ENCODE data around the gene CYP4F11.
"Not testable (repeated sequence)": the region's sequence is repeated elsewhere in the genome, so short reads cannot be mapped to it uniquely, and the experiment has no call there.

CYP4F11 gene

DNA sequence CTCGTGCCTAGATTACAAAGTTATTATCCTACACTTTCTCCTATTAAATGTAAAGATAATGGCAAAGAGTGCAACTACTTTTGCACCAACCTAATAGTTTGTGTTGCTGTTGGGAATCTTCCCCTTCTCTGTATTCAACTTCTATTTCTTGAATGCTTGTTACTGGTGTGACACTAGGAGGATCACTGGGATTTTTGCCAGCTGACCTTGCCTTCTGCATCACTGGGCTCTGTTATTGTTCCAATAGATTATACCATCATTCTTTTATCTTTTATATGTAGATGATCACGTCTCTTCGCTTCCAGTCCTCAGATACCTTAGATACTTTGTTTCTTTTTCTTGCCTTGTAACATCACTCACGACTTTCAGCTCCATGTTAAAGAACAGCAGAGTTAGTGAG is 11.0 kb upstream of the CYP4F11 start:
- H3K4me3 ChIP-seq (ENCODE audit: low read length) = no peak overlapping the region
- no peaks in the 10 kb centered on the region for H3K27me3 ChIP-seq (ENCODE audit: control insufficient read depth, insufficient read depth, low read length)
- H3K9ac ChIP-seq (ENCODE audit: low read length) = no peak overlapping the region
- no peak overlapping the region for H3K27ac ChIP-seq (ENCODE audit: low read length)
- no peaks in the 10 kb centered on the region for H3K4me1 ChIP-seq (ENCODE audit: control insufficient read depth, low read depth, low read length)
- peaks cover 70% of the 10 kb centered on the region for H3K9me3 ChIP-seq (ENCODE audit: control insufficient read depth, low read depth, low read length)
- H3K36me3 ChIP-seq (ENCODE audit: control insufficient read depth, low read depth, low read length) = no peaks in the 10 kb centered on the region

DNA sequence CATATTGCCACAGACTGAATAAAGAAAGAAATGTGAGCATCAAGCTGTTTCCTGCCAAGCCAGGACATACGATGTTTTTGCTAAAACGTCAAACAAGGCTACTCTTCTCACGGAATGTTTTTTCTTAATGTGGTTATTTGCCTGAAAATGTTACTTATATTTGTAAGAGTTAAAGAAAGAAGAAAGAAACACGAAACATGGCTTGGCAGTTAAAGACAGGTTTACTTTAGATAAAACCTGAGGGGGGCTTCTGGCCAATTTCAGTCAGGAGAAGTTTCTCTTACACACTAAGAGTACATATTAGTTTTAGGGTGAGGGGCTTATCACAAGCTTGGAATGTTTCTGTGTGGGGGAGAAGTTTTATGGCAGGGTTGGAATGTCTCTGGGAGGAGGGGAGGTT is 10.1 kb upstream of the CYP4F11 start:
- Histone ChIP-seq H3K4me1 (ENCODE audit: control insufficient read depth, low read depth, low read length) (no peaks in the 10 kb centered on the region), H3K36me3 (ENCODE audit: control insufficient read depth, low read depth, low read length) (no peaks in the 10 kb centered on the region), H3K27ac (ENCODE audit: low read length) (no peak overlapping the region), H3K9ac (ENCODE audit: low read length) (no peak overlapping the region), H3K27me3 (ENCODE audit: control insufficient read depth, insufficient read depth, low read length) (no peaks in the 10 kb centered on the region), H3K9me3 (ENCODE audit: control insufficient read depth, low read depth, low read length) (peaks cover 67% of the 10 kb centered on the region), H3K4me3 (ENCODE audit: low read length) (no peak overlapping the region)

DNA sequence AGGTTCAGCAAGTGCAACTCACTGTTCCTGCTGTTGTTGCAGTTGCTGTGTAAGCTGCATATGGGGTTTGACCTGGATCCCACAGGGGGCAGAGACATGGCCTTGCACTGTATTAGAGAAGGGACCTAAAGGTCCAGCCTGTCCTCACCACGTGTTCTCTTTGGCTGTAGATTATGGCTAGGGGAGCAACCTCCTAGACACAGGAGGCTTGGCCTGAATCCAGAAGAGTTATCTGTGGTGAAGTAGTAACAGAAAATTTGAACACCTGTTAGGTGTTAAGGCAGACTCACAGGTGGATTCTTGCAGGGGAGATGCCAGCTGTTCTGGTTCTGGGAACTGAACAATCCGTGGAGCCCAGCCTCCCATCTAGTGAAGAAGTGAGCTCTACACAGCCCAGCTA is 3.4 kb upstream of the CYP4F11 start:
- no peaks in the 10 kb centered on the region for H3K27me3 ChIP-seq (ENCODE audit: control insufficient read depth, insufficient read depth, low read length)
- no peak overlapping the region for H3K4me3 ChIP-seq (ENCODE audit: low read length)
- peaks cover 47% of the 10 kb centered on the region for H3K9me3 ChIP-seq (ENCODE audit: control insufficient read depth, low read depth, low read length)
- no peak overlapping the region for H3K27ac ChIP-seq (ENCODE audit: low read length)
- H3K36me3 ChIP-seq (ENCODE audit: control insufficient read depth, low read depth, low read length) = no peaks in the 10 kb centered on the region
- H3K4me1 ChIP-seq (ENCODE audit: control insufficient read depth, low read depth, low read length) = no peaks in the 10 kb centered on the region
- no peak overlapping the region for H3K9ac ChIP-seq (ENCODE audit: low read length)

DNA sequence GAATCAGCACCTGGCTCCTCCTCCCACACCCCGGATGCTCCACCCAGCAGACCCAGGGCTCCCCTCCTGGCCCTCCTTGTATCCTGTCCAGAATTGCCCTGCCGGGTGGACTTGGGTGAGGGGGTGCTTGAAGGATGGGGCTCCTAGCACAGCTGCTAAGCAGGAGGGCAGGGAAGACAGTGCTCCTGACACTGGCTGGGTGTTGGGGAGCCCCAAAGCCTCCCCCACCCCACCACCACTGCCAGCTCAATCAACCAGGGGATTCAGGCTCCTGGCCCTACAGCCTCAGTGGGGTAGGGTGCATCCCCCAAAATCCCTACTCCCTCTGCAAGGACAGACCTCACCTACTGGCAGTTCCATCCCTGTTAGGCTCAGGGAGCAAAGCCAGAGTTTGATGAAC is 2.6 kb upstream of the CYP4F11 start:
- Histone ChIP-seq H3K4me3 (ENCODE audit: low read length) (no peak overlapping the region), H3K27me3 (ENCODE audit: control insufficient read depth, insufficient read depth, low read length) (no peaks in the 10 kb centered on the region), H3K9me3 (ENCODE audit: control insufficient read depth, low read depth, low read length) (peaks cover 39% of the 10 kb centered on the region), H3K36me3 (ENCODE audit: control insufficient read depth, low read depth, low read length) (no peaks in the 10 kb centered on the region), H3K27ac (ENCODE audit: low read length) (no peak overlapping the region), H3K9ac (ENCODE audit: low read length) (no peak overlapping the region), H3K4me1 (ENCODE audit: control insufficient read depth, low read depth, low read length) (no peaks in the 10 kb centered on the region)

- Histone ChIP-seq H3K27me3 (ENCODE audit: control insufficient read depth, insufficient read depth, low read length) (no peaks in the 10 kb centered on the region), H3K9ac (ENCODE audit: low read length) (no peak overlapping the region), H3K9me3 (ENCODE audit: control insufficient read depth, low read depth, low read length) (peaks cover 35% of the 10 kb centered on the region), H3K27ac (ENCODE audit: low read length) (no peak overlapping the region), H3K4me1 (ENCODE audit: control insufficient read depth, low read depth, low read length) (no peaks in the 10 kb centered on the region), H3K36me3 (ENCODE audit: control insufficient read depth, low read depth, low read length) (no peaks in the 10 kb centered on the region), H3K4me3 (ENCODE audit: low read length) (no peak overlapping the region)
These were observed 1.8 kb upstream of the CYP4F11 start for GRCh38 chr19:15936173-15936572.

- Histone ChIP-seq H3K4me3 (ENCODE audit: low read length) (no peak overlapping the region), H3K27ac (ENCODE audit: low read length) (no peak overlapping the region), H3K27me3 (ENCODE audit: control insufficient read depth, insufficient read depth, low read length) (no peaks in the 10 kb centered on the region), H3K4me1 (ENCODE audit: control insufficient read depth, low read depth, low read length) (no peaks in the 10 kb centered on the region), H3K36me3 (ENCODE audit: control insufficient read depth, low read depth, low read length) (no peaks in the 10 kb centered on the region), H3K9ac (ENCODE audit: low read length) (no peak overlapping the region), H3K9me3 (ENCODE audit: control insufficient read depth, low read depth, low read length) (peaks cover 38% of the 10 kb centered on the region)
These were observed 906 bp upstream of the CYP4F11 start for GRCh38 chr19:15935167-15935702.

DNA sequence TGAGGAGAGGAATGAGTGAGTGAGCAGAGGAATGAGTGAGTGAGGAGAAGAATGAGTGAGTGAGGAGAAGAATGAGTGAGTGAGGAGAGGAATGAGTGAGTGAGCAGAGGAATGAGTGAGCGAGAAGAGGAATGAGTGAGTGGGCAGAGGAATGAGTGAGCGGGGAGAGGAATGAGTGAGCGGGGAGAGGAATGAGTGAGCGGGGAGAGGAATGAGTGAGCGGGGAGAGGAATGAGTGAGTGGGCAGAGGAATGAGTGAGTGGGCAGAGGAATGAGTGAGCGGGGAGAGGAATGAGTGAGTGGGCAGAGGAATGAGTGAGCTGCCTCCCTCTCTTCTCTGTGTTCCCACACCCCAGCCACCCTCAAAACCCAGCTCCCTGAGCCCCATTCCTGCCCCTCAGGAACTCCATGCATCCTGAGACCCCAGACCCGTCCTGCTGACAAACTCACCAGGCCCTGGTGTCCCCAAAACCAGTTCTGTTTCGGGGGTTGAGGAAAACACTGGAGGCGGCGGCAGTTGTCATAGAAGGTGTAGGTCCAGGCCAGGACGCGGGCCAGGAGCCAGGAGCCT is 483 bp downstream of the CYP4F11 start:
- peaks cover 43% of the 10 kb centered on the region for H3K9me3 ChIP-seq (ENCODE audit: control insufficient read depth, low read depth, low read length)
- H3K4me3 ChIP-seq (ENCODE audit: low read length); H3K27me3 ChIP-seq (ENCODE audit: control insufficient read depth, insufficient read depth, low read length); H3K36me3 ChIP-seq (ENCODE audit: control insufficient read depth, low read depth, low read length); H3K27ac ChIP-seq (ENCODE audit: low read length); H3K4me1 ChIP-seq (ENCODE audit: control insufficient read depth, low read depth, low read length); H3K9ac ChIP-seq (ENCODE audit: low read length): not testable (repeated sequence)

- H3K4me3 ChIP-seq (ENCODE audit: low read length) = no peak overlapping the region
- no peaks in the 10 kb centered on the region for H3K4me1 ChIP-seq (ENCODE audit: control insufficient read depth, low read depth, low read length)
- no peaks in the 10 kb centered on the region for H3K36me3 ChIP-seq (ENCODE audit: control insufficient read depth, low read depth, low read length)
- no peak overlapping the region for H3K27ac ChIP-seq (ENCODE audit: low read length)
- H3K9ac ChIP-seq (ENCODE audit: low read length) = no peak overlapping the region
- H3K9me3 ChIP-seq (ENCODE audit: control insufficient read depth, low read depth, low read length) = peaks cover 58% of the 10 kb centered on the region
- H3K27me3 ChIP-seq (ENCODE audit: control insufficient read depth, insufficient read depth, low read length) = no peaks in the 10 kb centered on the region
These were observed 6.0 kb downstream of the CYP4F11 start for GRCh38 chr19:15928321-15928720.

GRCh38 chr19:15926484-15926883 is 7.8 kb downstream of the CYP4F11 start:
- no peak overlapping the region for H3K4me3 ChIP-seq (ENCODE audit: low read length)
- H3K9ac ChIP-seq (ENCODE audit: low read length) = no peak overlapping the region
- H3K27me3 ChIP-seq (ENCODE audit: control insufficient read depth, insufficient read depth, low read length) = no peaks in the 10 kb centered on the region
- H3K9me3 ChIP-seq (ENCODE audit: control insufficient read depth, low read depth, low read length) = peaks cover 76% of the 10 kb centered on the region
- H3K36me3 ChIP-seq (ENCODE audit: control insufficient read depth, low read depth, low read length) = no peaks in the 10 kb centered on the region
- no peaks in the 10 kb centered on the region for H3K4me1 ChIP-seq (ENCODE audit: control insufficient read depth, low read depth, low read length)
- H3K27ac ChIP-seq (ENCODE audit: low read length) = no peak overlapping the region

DNA sequence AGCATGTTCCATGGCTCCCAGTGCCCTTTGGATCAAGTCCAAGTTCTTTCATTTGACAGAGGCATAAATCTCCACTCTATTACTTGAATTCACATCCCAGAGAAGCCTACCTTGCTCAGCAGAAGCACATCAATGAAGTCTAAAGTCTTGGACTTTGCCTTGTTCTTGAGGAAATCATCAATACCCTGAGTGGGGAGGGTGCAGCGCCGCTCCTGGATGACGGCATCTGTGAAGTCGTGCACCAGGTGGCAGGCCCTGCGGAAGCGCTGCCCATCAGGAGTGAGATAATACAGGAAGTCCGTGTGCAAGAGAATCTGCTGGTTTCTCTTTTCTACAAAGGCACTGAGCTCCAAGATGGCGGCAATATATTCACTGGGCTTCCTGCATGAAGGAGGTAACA is 10.6 kb downstream of the CYP4F11 start:
- H3K27me3 ChIP-seq (ENCODE audit: control insufficient read depth, insufficient read depth, low read length) = no peaks in the 10 kb centered on the region
- no peaks in the 10 kb centered on the region for H3K4me1 ChIP-seq (ENCODE audit: control insufficient read depth, low read depth, low read length)
- no peak overlapping the region for H3K4me3 ChIP-seq (ENCODE audit: low read length)
- H3K9me3 ChIP-seq (ENCODE audit: control insufficient read depth, low read depth, low read length) = peaks cover 66% of the 10 kb centered on the region
- no peak overlapping the region for H3K9ac ChIP-seq (ENCODE audit: low read length)
- no peak overlapping the region for H3K27ac ChIP-seq (ENCODE audit: low read length)
- H3K36me3 ChIP-seq (ENCODE audit: control insufficient read depth, low read depth, low read length) = no peaks in the 10 kb centered on the region

DNA sequence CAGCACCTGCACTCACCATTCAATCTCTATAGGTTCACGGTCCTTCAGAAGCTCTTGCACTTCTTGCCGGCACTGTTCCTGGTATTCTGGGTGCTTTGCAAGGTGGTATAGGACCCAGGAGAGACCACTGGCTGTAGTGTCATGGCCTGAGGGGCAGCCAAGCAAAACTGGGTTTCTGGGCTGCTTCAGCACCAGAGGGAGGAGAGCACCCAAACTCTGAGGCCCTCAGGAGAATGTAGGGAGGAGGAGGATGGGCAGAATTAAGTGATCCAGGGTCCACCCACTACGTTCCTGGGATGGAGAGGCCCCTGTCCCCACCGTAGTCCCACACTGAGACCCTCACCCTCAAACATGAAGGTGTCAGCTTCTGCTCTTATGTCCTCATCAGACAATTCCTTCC is 12.3 kb downstream of the CYP4F11 start:
- no peaks in the 10 kb centered on the region for H3K27me3 ChIP-seq (ENCODE audit: control insufficient read depth, insufficient read depth, low read length)
- H3K27ac ChIP-seq (ENCODE audit: low read length) = no peak overlapping the region
- no peaks in the 10 kb centered on the region for H3K36me3 ChIP-seq (ENCODE audit: control insufficient read depth, low read depth, low read length)
- H3K9ac ChIP-seq (ENCODE audit: low read length) = no peak overlapping the region
- peaks cover 67% of the 10 kb centered on the region for H3K9me3 ChIP-seq (ENCODE audit: control insufficient read depth, low read depth, low read length)
- no peaks in the 10 kb centered on the region for H3K4me1 ChIP-seq (ENCODE audit: control insufficient read depth, low read depth, low read length)
- no peak overlapping the region for H3K4me3 ChIP-seq (ENCODE audit: low read length)

- H3K9me3 ChIP-seq (ENCODE audit: control insufficient read depth, low read depth, low read length) = peaks cover 64% of the 10 kb centered on the region
- H3K27me3 ChIP-seq (ENCODE audit: control insufficient read depth, insufficient read depth, low read length) = no peaks in the 10 kb centered on the region
- no peak overlapping the region for H3K27ac ChIP-seq (ENCODE audit: low read length)
- no peaks in the 10 kb centered on the region for H3K36me3 ChIP-seq (ENCODE audit: control insufficient read depth, low read depth, low read length)
- H3K9ac ChIP-seq (ENCODE audit: low read length) = no peak overlapping the region
- no peaks in the 10 kb centered on the region for H3K4me1 ChIP-seq (ENCODE audit: control insufficient read depth, low read depth, low read length)
- no peak overlapping the region for H3K4me3 ChIP-seq (ENCODE audit: low read length)
These were observed 15.1 kb downstream of the CYP4F11 start for GRCh38 chr19:15919243-15919642.

All from iPS-18a (cell line).